Hypothalamus (tissue), 51 donors: ENCODE results near the gene NAP1L5.

Experiments used
- DNase-seq, 51 donors: peaks; one replicate each; lab custom pipeline; 2025; lab: John Stamatoyannopoulos, UW

The NAP1L5 gene

DNA sequence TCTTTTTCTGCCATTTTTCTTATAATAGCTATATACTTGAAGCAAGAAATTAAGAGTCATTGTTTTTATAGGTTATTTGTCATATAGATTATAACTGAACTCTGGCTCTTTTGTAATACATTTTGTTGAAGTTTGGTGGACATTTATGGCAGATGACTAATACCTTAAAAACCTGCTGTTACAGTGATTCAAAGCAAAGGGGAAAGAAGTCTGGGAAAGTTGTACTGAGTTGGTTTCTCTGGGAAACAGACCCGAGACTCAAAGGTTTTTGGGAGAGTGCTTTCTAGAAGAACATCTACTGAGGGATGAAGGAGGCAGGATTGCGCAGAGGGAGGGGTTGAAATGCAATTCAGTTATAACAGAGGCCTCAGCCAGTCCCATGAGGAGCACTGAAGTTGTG, 35.9 kb downstream of the NAP1L5 start:
- DNase-seq, result no peak

DNA sequence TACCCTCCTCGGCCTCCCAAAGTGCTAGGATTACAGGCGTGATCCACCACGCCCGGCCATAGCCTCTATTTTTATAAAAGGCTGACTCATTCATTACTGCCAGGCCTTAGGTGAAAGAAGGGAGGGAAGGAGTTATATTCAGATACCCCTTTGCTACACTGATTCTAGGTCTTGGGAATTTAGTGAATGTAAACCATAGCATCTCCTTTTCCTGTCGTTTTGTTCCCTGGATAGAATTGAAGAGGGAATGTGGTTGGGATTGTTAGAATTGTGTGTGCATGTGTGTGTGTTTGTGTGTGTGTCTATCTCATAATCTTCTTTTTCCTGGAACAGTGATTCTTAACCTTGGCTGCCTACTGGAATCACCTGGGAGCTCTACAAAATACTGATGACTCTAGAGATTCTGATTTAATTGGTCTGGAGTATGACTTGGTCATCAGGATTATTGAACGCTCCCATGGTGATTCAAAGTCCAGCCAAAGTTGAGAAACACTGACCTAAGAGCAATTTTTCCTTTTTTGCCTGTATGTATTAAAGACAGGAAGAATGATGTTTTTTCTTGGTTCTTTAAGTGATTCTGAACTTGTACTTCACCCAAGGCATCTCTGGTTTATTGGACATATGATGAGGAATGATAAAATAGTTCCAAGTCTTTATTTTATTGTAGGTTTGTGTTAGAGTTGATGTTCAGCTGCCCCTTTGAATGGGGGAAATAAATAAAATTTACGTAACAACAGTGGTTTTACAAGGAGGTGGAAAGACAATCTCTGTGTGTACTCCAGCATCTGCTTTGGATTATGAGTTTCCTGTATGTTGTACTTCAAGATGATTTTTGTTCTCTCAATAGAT, 37.0 kb downstream of the NAP1L5 start:
- DNase-seq, result no peak

DNA sequence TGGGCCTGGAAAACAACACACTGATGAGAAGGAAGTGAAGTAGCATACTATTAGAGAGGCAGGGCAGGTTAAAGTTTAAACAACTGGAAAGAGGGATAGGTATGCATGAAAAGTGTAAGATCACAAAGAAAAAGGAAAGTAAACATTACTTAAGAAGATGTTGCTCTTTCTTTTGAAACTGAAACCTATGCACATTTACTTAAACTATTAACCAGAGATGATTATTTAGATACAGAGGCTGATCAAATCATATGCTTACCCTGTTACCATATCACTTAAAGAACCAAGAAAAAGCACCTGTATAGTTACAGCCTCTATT, 37.8 kb downstream of the NAP1L5 start:
- DNase-seq, result no peak

DNA sequence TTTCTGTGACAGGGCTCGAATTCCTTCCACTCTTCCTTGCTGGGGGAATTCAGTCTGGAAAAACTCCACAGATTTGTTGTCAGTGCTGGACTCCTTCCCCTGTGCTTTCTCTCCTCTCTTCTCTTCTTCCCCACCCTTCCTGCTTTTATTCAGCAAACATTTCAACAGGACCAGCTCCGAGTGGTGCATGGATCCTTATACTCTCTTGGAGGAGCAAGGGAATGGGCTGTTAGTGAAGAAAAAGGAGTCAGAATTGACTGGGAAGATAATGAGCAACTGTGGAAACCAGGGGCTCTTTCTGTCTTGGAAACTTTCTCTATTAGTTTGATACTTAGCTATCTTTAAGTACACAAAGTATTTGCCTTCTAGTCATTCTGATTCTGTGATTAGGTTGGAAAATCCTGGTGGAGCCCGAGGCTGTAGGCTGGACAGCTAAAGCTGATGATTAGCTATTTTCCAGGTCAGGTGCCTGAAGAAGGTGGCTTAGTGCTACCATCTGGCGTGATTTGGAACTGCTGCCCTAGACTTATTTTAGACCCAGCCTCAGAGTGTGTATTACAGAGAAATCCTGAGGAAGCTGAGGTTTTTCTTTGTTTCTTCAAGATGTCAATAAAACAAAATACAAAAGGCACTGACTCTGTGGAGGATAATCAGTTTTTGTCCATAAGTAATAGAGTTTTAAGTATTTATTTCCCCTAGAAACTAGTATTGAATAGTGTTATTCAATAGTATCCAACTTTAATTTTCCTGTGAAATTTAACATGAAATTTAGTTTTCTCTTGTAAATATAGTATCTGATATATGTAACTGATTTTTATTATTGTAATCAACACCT, 38.4 kb downstream of the NAP1L5 start:
- peak in 24 of 51 donors; percentile 1 to 44 (median 12) for DNase-seq

GRCh38 chr4:88655226-88655625, 42.4 kb downstream of the NAP1L5 start:
- DNase-seq, result no peak

- no peak for DNase-seq
These were observed 44.2 kb downstream of the NAP1L5 start for GRCh38 chr4:88653371-88653946.

GRCh38 chr4:88649716-88650115, 47.9 kb downstream of the NAP1L5 start:
- DNase-seq, result peak in 1 of 51 donors; percentile 3

DNA sequence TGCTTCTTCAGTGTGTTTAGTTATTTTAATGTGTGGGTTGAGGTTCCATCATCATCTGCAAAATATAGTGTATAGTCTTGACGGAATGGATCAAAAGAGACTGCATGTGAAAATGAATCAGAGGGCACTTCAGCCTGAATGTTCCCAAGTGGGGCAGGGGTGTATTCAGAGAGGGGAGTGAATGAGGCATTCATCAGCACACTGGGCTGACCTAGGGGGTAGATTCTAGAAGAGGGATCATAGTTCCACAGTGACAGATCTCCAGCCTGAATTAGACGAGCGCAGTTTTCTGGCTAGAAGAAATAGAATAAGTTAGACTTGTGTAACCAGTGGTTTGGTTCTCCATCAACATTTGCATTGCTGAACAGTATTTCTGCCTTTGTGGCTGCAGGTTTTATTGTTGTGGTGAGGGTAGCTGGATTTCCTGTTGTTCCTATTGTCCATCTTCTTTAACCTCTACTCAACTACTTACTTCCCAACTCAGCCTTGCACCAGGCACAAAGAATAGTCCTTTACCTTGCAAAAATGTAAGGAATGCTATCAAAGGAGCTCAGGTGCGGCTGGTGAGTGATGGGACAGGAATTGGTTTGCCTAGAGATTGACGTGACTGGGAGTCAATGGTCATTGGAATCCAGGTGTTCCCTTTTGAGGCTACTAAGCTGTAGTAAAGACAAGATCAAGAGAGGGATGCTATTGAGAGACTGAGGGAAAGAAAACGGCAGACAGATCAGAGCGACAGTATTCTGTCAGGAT, 50.9 kb downstream of the NAP1L5 start:
- DNase-seq, result no peak

DNA sequence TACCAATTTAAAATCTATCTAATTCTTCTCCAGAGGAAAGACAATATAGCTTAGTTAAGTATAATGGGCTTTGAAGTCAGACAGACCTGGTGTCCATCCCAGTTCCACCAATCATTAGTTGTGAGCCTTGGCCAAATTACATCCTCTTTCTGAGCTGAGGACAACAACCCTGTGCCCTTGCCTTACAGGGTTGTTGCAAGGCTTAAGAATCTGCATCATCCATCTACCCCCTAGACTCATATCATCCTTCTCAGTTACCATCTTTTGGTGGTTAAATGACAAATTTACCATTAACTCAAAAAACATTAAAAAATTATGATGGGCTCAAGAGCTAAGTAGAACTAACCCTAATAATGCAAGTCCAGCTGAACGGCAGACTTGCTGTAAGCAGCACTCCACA, 51.6 kb downstream of the NAP1L5 start:
- DNase-seq, result no peak
